ENCODE data around the gene BPIFB2. TPM values are rescaled to one million over a fixed set of nuclear protein-coding genes. Genes with fewer than 3 reads are reported as not detected.

Gene BPIFB2, protein sequence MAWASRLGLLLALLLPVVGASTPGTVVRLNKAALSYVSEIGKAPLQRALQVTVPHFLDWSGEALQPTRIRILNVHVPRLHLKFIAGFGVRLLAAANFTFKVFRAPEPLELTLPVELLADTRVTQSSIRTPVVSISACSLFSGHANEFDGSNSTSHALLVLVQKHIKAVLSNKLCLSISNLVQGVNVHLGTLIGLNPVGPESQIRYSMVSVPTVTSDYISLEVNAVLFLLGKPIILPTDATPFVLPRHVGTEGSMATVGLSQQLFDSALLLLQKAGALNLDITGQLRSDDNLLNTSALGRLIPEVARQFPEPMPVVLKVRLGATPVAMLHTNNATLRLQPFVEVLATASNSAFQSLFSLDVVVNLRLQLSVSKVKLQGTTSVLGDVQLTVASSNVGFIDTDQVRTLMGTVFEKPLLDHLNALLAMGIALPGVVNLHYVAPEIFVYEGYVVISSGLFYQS
- polyA plus RNA-seq (2011; rRNA removed) (not detected in 2 replicates), polyA minus RNA-seq (2011; rRNA and poly(A)+ RNA removed) (not detected in 2 replicates)

DNA sequence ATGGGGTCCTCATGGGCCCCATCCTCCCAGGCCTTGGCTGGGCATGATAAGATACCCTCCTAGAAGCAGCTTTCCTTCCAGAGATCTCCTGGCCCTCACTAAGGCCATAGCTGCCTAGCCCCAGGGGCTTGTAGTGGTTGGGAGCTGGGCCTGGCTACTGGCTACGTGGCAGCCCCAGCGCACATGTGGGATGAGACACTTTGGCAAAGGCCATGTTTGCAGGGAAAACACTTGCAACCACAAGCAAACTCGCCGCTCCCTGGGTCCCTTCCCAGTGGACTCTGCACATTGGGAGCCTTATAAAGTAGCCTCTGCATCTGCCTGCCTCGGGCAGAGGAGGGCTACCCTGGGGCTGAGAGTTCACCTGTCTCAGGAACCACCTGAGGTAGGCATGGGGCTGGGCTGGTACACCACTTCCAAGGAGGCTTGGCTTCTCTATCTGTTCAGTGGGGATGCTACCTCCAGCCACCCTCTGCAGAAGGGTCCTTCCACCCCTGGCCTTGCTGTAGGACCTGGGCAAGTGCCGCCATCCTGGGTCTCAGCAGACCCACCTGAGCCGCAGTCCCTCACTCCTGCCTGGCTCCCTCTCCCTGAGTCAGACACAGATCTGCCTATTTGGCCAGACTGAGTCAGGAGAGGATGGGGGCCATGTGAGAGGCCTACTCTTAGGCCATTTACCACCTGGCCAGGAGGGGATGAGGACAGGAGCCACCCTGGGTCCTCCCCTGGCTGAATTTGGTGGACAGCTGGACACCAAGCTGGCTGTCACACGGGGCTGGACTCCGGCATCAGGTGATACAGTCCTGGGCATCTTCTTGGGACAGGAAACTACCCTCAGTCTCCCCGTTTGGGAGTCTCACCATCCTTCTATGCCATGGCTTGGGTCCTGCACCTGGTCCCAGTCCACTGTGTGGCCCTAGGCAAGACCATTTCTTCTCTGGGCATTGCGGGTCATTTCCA is at the start of gene BPIFB2:
TSS of gene BPIFB2 (plus strand) at position 329 of the 960 bp plus-strand sequence. CDS start 871 bp downstream, outside the sequence.
- CTCF ChIA-PET: no interaction called here
- TF ChIP-seq, protein P1, sequence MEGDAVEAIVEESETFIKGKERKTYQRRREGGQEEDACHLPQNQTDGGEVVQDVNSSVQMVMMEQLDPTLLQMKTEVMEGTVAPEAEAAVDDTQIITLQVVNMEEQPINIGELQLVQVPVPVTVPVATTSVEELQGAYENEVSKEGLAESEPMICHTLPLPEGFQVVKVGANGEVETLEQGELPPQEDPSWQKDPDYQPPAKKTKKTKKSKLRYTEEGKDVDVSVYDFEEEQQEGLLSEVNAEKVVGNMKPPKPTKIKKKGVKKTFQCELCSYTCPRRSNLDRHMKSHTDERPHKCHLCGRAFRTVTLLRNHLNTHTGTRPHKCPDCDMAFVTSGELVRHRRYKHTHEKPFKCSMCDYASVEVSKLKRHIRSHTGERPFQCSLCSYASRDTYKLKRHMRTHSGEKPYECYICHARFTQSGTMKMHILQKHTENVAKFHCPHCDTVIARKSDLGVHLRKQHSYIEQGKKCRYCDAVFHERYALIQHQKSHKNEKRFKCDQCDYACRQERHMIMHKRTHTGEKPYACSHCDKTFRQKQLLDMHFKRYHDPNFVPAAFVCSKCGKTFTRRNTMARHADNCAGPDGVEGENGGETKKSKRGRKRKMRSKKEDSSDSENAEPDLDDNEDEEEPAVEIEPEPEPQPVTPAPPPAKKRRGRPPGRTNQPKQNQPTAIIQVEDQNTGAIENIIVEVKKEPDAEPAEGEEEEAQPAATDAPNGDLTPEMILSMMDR (IDR thresholded peaks at IDR 0.05; ENCODE audit: insufficient read depth, low read depth, low read length): no peak
- no peak within 1 kb of the TSS for H3K4me3 ChIP-seq (ENCODE audit: low read depth, low read length)
- no peak for DNase-seq (ENCODE audit: low read depth)
- POLR2A ChIA-PET: no interaction called here
- H3K27me3 ChIP-seq (ENCODE audit: control insufficient read depth, insufficient read depth, low read length): no peaks in the 10 kb centered on the region
- no peaks in the 10 kb centered on the region for H3K36me3 ChIP-seq (ENCODE audit: control insufficient read depth, insufficient read depth, low read length)

DNA sequence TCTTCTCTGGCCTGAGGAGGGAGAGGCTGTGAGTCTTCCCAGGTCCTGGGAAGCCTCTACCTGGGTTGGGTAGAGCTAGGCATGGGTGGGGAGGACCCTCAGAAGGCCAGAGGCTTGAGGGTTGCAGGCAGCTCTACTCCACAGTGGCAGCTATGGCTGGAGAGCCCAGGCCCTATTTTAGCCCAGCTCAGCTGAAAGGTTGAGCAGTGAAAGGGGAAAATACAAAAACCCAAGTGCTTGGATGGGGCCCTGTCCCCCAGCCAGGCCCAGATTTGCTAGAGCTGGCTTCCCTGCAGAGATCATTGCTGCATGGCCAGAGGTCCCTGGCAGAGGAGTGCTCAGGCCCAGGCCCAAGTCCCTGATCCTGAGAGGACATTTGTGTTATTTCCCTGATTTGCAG is 48.9 kb upstream of the BPIFB2 start:
- Histone ChIP-seq H3K36me3 (ENCODE audit: control insufficient read depth, insufficient read depth, low read length) (no peaks in the 10 kb centered on the region), H3K27me3 (ENCODE audit: control insufficient read depth, insufficient read depth, low read length) (peaks cover 3% of the 10 kb centered on the region; the same call in 1 of the 2 replicates), H3K4me3 (ENCODE audit: low read depth, low read length) (no peak overlapping the region)
- ChIA-PET POLR2A (no interaction called here), CTCF (no interaction called here)
- TF ChIP-seq, protein P1 (IDR thresholded peaks at IDR 0.05; ENCODE audit: insufficient read depth, low read depth, low read length): no peak
- DNase-seq (ENCODE audit: low read depth): no peak

DNA sequence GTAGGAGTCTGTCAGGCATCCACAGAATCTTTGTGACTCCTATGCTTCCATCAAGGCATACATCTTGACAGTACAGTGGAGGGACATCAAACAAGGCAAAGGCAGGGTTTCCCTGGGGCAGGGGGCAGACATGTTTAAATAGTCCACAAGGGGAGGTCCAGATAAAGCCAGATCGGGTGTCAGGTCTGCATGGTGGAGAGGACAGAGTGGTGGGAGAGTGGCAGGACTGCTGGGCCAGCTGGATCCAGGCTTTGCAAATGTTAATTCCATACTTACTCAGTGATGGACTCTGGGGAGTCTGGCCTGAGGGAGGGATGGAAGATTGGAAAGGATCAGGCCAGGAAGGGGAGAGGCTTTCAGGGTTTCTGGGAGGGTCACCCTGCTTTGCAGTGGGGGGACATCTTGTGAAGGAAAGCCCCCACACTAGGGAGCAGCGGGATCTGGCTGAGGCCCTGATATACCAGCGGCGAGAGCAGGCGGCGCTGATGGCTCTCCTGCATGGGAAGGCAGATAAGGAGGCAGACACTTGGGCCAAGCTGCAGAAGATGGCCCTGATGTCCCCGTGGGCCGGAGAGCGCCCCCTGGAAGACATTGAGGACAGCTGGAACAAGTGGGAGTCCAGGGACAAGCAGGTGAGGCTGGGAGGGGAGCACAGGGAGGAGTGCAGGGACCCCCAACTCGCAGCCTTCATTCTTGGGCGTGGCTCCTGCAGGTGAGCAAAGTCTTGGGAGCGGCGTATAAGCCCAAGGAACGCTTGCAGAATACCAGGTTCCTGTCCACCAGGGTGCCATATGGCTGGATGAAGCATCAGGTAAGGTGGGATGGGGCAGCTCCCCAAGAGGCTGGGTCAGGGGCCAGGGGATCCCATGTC is 47.9 kb upstream of the BPIFB2 start:
- no peak for DNase-seq (ENCODE audit: low read depth)
- Histone ChIP-seq H3K36me3 (ENCODE audit: control insufficient read depth, insufficient read depth, low read length) (no peaks in the 10 kb centered on the region), H3K27me3 (ENCODE audit: control insufficient read depth, insufficient read depth, low read length) (peaks cover 3% of the 10 kb centered on the region; the same call in 1 of the 2 replicates), H3K4me3 (ENCODE audit: low read depth, low read length) (no peak overlapping the region)
- POLR2A ChIA-PET: no interaction called here
- TF ChIP-seq, protein P1 (IDR thresholded peaks at IDR 0.05; ENCODE audit: insufficient read depth, low read depth, low read length): no peak
- CTCF ChIA-PET: no interaction called here

DNA sequence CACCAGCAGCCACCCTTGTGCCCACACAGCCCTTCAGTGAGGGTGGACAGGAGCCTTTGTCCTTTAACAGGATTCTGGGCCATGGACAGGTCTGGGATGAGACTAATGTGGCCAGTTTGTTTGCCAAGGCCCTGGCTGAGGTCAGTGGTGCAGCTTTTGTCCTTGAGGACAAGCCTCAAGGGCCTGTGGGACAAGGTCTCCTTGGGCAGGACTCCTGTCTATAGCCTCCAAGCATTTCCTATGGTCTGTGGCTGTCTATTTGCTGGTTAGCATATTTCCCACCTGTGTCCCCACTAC is 47.3 kb upstream of the BPIFB2 start:
- CTCF ChIA-PET: no interaction called here
- TF ChIP-seq, protein P1 (IDR thresholded peaks at IDR 0.05; ENCODE audit: insufficient read depth, low read depth, low read length): no peak
- Histone ChIP-seq H3K36me3 (ENCODE audit: control insufficient read depth, insufficient read depth, low read length) (no peaks in the 10 kb centered on the region), H3K27me3 (ENCODE audit: control insufficient read depth, insufficient read depth, low read length) (peaks cover 3% of the 10 kb centered on the region; the same call in 1 of the 2 replicates), H3K4me3 (ENCODE audit: low read depth, low read length) (no peak overlapping the region)
- no peak for DNase-seq (ENCODE audit: low read depth)
- POLR2A ChIA-PET: no interaction called here

Measured in BJ (cell line).